SK-N-SH (cell line): ENCODE results near the gene SHLD1. TPM values are rescaled to one million over a fixed set of nuclear protein-coding genes. Genes with fewer than 3 reads are reported as not detected.

Experiments
- CTCF ChIA-PET: fragments of 300-600, 350-600 bp; formaldehyde crosslinking; extraction: SDS; loops from one replicate; lab custom pipeline; 2021; lab: Yijun Ruan, JAX
- POLR2A ChIA-PET: fragments of 350-600 bp; sonication (Branson Sonifier 250); formaldehyde crosslinking; extraction: SDS; loops from one replicate; lab custom pipeline; 2020; ENCODE audit warnings: antibody characterized with exemption, inconsistent platforms; lab: Yijun Ruan, JAX
- DNase-seq: peaks from one replicate; pipeline ENCODE4 v3.0.0; 2012
- H2AFZ ChIP-seq: fragments of 200-600 bp; sonication (generic); 2 replicates; pipeline ENCODE4 v1.8.1; 2016; ENCODE audit warnings: antibody characterized with exemption, mild to moderate bottlenecking, low read depth
- H3F3A ChIP-seq: fragments of 200-600 bp; sonication (generic); replicated peaks from 2 replicates; pipeline ENCODE3; 2016; ENCODE audit warnings: antibody characterized with exemption, mild to moderate bottlenecking; ENCODE audit not compliant: insufficient read depth
- H3K27ac ChIP-seq, 2 experiments: fragments of 200-500 bp in 1 of 2; fragments of 200-600 bp in 1 of 2; sonication (Bioruptor generic) in 1 of 2; sonication (generic), shearing (Covaris generic) in 1 of 2; 2 replicates each; pipeline versions ENCODE4 v1.5.1 to v1.6.1; 2014 to 2016; ENCODE audit warnings: low read depth in 2 of 2, inconsistent platforms in 1 of 2, low read length in 1 of 2, mild to moderate bottlenecking in 1 of 2, mixed read lengths in 1 of 2
- H3K27me3 ChIP-seq: fragments of 200-600 bp; sonication (generic), shearing (Covaris generic); 2 replicates; pipeline ENCODE4 v1.6.1; 2016; ENCODE audit warnings: mixed run types; ENCODE audit not compliant: insufficient read depth
- H3K36me3 ChIP-seq, 2 experiments: fragments of 200-500 bp in 1 of 2; fragments of 200-600 bp in 1 of 2; sonication (Bioruptor generic) in 1 of 2; sonication (generic) in 1 of 2; replicated peaks in 1 of 2; 2 replicates each; pipeline versions ENCODE3 to v1.5.1; 2014 to 2016; ENCODE audit warnings: low read length in 1 of 2, mild to moderate bottlenecking in 1 of 2; ENCODE audit not compliant: insufficient read depth in 2 of 2, control insufficient read depth in 1 of 2
- H3K4me1 ChIP-seq, 2 experiments: fragments of 200-500 bp in 1 of 2; fragments of 200-600 bp in 1 of 2; sonication (Bioruptor generic) in 1 of 2; sonication (generic), shearing (Covaris generic) in 1 of 2; 2 replicates each; pipeline versions ENCODE4 v1.5.1 to v1.6.1; 2014 to 2016; ENCODE audit warnings: low read depth in 1 of 2, low read length in 1 of 2, mixed run types in 1 of 2; ENCODE audit not compliant: insufficient read depth in 2 of 2, control insufficient read depth in 1 of 2
- H3K4me2 ChIP-seq: fragments of 200-600 bp; sonication (generic), shearing (Covaris generic); 2 replicates; pipeline ENCODE4 v1.6.1; 2017; ENCODE audit warnings: mixed run types
- H3K4me3 ChIP-seq, 2 experiments: fragments of 200-500 bp in 1 of 2; fragments of 200-600 bp in 1 of 2; sonication (Bioruptor generic) in 1 of 2; sonication (generic), shearing (Covaris generic) in 1 of 2; 2 replicates each; pipeline versions ENCODE4 v1.5.1 to v1.8.1; 2014 to 2016; ENCODE audit warnings: low read depth in 2 of 2, inconsistent platforms in 1 of 2, low read length in 1 of 2, mild to moderate bottlenecking in 1 of 2, mixed read lengths in 1 of 2, moderate library complexity in 1 of 2
- H3K79me2 ChIP-seq: fragments of 200-600 bp; sonication (generic); 2 replicates; pipeline ENCODE4 v1.8.1; 2017; ENCODE audit warnings: mild to moderate bottlenecking; ENCODE audit not compliant: insufficient read depth
- H3K9ac ChIP-seq: fragments of 200-600 bp; sonication (generic); 2 replicates; pipeline ENCODE4 v1.6.1; 2017; ENCODE audit warnings: mixed run types
- H3K9me2 ChIP-seq: fragments of 200-600 bp; sonication (generic); 2 replicates; pipeline ENCODE4 v1.6.1; 2017; ENCODE audit warnings: mixed run types
- H3K9me3 ChIP-seq: fragments of 200-600 bp; sonication (generic); 2 replicates; pipeline ENCODE4 v1.6.1; 2017; ENCODE audit warnings: mixed run types, mild to moderate bottlenecking, moderate library complexity
- H4K20me1 ChIP-seq: fragments of 200-600 bp; sonication (generic); 2 replicates; pipeline ENCODE4 v1.6.1; 2017; ENCODE audit warnings: mild to moderate bottlenecking, mixed run types; ENCODE audit not compliant: insufficient read depth
- EZH2phosphoT487 ChIP-seq: fragments of 200-600 bp; sonication (generic); IDR thresholded peaks from 2 replicates; pipeline ENCODE4 v1.6.1; 2017; ENCODE audit warnings: low read depth, mixed run types, mild to moderate bottlenecking, antibody characterized with exemption, moderate library complexity, borderline replicate concordance
- FOXJ3 ChIP-seq: sonication (generic); formaldehyde crosslinking; IDR thresholded peaks from 2 replicates; pipeline ENCODE4 v1.5.1; 2020; ENCODE audit warnings: mild to moderate bottlenecking, missing genetic modification reagents
- FOXM1 ChIP-seq: IDR thresholded peaks from 2 replicates; pipeline ENCODE4 v1.4.0; 2012; ENCODE audit warnings: low read depth, mild to moderate bottlenecking
- GABPA ChIP-seq: IDR thresholded peaks from 2 replicates; pipeline ENCODE4 v1.4.0; 2012; ENCODE audit warnings: low read depth, mild to moderate bottlenecking
- JUND ChIP-seq: IDR thresholded peaks from 2 replicates; pipeline ENCODE4 v1.4.0; 2012
- MEF2A ChIP-seq: IDR thresholded peaks from 2 replicates; pipeline ENCODE4 v1.4.0; 2012; ENCODE audit warnings: low read depth, borderline replicate concordance
- MXI1 ChIP-seq: IDR thresholded peaks from 2 replicates; pipeline ENCODE4 v1.6.1; 2012; ENCODE audit warnings: mild to moderate bottlenecking, low read depth, low read length, improper control_type of control experiment
- NRF1 ChIP-seq: IDR thresholded peaks from 2 replicates; pipeline ENCODE4 v1.6.1; 2012; ENCODE audit warnings: low read depth, mild to moderate bottlenecking, low read length
- POLR2AphosphoS5 ChIP-seq: IDR thresholded peaks from 2 replicates; pipeline ENCODE4 v1.6.1; 2012; ENCODE audit warnings: low read depth, low read length
- RCOR1 ChIP-seq: fragments of 150-350 bp; IDR thresholded peaks from 2 replicates; pipeline ENCODE4 v1.6.1; 2017; ENCODE audit warnings: antibody characterized with exemption, low read length
- RFX5 ChIP-seq: IDR thresholded peaks from 2 replicates; pipeline ENCODE4 v1.6.1; 2012; ENCODE audit warnings: mild to moderate bottlenecking, improper control_type of control experiment, low read length
- SIN3A ChIP-seq: IDR thresholded peaks from 2 replicates; pipeline ENCODE4 v1.6.1; 2012; ENCODE audit warnings: low read depth, mild to moderate bottlenecking, low read length, moderate library complexity, borderline replicate concordance
- TAF1 ChIP-seq: IDR thresholded peaks from 2 replicates; pipeline ENCODE4 v1.6.1; 2012; ENCODE audit warnings: low read depth, mild to moderate bottlenecking, low read length, moderate library complexity, borderline replicate concordance
- TCF12 ChIP-seq: IDR thresholded peaks from 2 replicates; pipeline ENCODE4 v1.4.0; 2012
- TEAD4 ChIP-seq: IDR thresholded peaks from 2 replicates; pipeline ENCODE4 v1.4.0; 2012; ENCODE audit warnings: mild to moderate bottlenecking, borderline replicate concordance; ENCODE audit not compliant: insufficient read depth
- WGBS: methylation state at CpG from one replicate; pipeline ENCODE4 v1.1.6; 2017; ENCODE audit warnings: low lambda C conversion rate; 5-methylcytosine and 5-hydroxymethylcytosine counted together
- polyA plus RNA-seq, 3 experiments: library from polyadenylated mRNA; depleted of rRNA; stranded (reverse); fragments of >200 nt; gene quantifications; 2 replicates each; pipeline ENCODE4 v1.2.3, GENCODE V29; 2012
- TF ChIP-seq, protein P1 (sequence below): IDR thresholded peaks from 2 replicates; pipeline ENCODE4; 2012
- TF ChIP-seq, protein P2 (sequence below): IDR thresholded peaks from 2 replicates; pipeline ENCODE4 v1.4.0; 2012; ENCODE audit warnings: low read depth
- TF ChIP-seq, protein P3 (sequence below): IDR thresholded peaks from 2 replicates; pipeline ENCODE4 v1.4.0; 2012; ENCODE audit warnings: low read depth, borderline replicate concordance
- TF ChIP-seq, protein P4 (sequence below): IDR thresholded peaks from 2 replicates; pipeline ENCODE4 v1.6.1; 2012; ENCODE audit warnings: mild to moderate bottlenecking, low read depth, low read length, moderate library complexity
- TF ChIP-seq, protein P5 (sequence below): fragments of 200-600 bp; sonication (generic); IDR thresholded peaks from 2 replicates; pipeline ENCODE4 v1.6.1; 2017; ENCODE audit warnings: antibody characterized with exemption, mild to moderate bottlenecking, moderate library complexity

SHLD1 gene
- polyA plus RNA-seq, 1 of the 3 experiments (the other 2 are of a cell fraction): 4.5 TPM

DNA sequence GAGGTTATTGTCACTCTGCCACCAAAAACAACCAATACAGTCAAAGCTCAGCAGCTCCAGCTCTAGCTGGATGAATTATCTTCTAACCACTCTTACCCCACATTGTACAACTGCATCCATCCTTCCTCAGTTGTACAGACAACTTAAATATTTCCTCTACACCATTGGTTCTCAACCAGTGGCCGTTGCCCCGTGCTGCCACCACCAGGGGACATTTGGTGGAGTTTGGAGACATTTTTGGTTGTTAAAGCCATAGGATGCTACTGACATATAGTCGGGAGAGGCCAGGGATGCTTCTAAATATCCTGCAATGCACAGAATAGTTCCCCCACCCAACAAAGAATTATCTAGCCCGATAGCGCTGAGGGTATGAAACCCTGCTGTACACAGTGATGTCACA, 59.3 kb downstream of the SHLD1 start:
- no peaks in the 10 kb centered on the region for H3K36me3 ChIP-seq
- H3F3A ChIP-seq: no peaks in the 10 kb centered on the region
- WGBS: 80% methylated on average over 5 of the region's 5 CpGs
- H2AFZ ChIP-seq: no peak overlapping the region
- no peaks in the 10 kb centered on the region for H3K79me2 ChIP-seq
- H3K9ac ChIP-seq: no peak overlapping the region
- no peak overlapping the region for H3K27ac ChIP-seq
- no peak for DNase-seq
- H3K27me3 ChIP-seq: no peaks in the 10 kb centered on the region
- no peaks in the 10 kb centered on the region for H3K9me3 ChIP-seq
- CTCF ChIA-PET: interaction anchor here (0.8 to 1.6 kb wide), 5 partner anchors 8 to 279 kb away, joined by 3 to 7 read pairs (median 3); no protein-coding TSS in a partner anchor
- TF ChIP-seq NRF1 (no peak), EZH2phosphoT487 (no peak), TAF1 (no peak), JUND (no peak), MEF2A (no peak), TCF12 (no peak), FOXM1 (no peak), RCOR1 (no peak), RFX5 (no peak), POLR2AphosphoS5 (no peak), SIN3A (no peak), MXI1 (no peak), GABPA (no peak), FOXJ3 (no peak), TEAD4 (no peak)
- TF ChIP-seq, protein P1, sequence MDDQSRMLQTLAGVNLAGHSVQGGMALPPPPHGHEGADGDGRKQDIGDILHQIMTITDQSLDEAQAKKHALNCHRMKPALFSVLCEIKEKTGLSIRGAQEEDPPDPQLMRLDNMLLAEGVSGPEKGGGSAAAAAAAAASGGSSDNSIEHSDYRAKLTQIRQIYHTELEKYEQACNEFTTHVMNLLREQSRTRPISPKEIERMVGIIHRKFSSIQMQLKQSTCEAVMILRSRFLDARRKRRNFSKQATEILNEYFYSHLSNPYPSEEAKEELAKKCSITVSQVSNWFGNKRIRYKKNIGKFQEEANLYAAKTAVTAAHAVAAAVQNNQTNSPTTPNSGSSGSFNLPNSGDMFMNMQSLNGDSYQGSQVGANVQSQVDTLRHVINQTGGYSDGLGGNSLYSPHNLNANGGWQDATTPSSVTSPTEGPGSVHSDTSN: no peak
- TF ChIP-seq, protein P2, sequence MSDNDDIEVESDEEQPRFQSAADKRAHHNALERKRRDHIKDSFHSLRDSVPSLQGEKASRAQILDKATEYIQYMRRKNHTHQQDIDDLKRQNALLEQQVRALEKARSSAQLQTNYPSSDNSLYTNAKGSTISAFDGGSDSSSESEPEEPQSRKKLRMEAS: no peak
- TF ChIP-seq, protein P3, sequence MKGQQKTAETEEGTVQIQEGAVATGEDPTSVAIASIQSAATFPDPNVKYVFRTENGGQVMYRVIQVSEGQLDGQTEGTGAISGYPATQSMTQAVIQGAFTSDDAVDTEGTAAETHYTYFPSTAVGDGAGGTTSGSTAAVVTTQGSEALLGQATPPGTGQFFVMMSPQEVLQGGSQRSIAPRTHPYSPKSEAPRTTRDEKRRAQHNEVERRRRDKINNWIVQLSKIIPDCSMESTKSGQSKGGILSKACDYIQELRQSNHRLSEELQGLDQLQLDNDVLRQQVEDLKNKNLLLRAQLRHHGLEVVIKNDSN: no peak
- TF ChIP-seq, protein P4, sequence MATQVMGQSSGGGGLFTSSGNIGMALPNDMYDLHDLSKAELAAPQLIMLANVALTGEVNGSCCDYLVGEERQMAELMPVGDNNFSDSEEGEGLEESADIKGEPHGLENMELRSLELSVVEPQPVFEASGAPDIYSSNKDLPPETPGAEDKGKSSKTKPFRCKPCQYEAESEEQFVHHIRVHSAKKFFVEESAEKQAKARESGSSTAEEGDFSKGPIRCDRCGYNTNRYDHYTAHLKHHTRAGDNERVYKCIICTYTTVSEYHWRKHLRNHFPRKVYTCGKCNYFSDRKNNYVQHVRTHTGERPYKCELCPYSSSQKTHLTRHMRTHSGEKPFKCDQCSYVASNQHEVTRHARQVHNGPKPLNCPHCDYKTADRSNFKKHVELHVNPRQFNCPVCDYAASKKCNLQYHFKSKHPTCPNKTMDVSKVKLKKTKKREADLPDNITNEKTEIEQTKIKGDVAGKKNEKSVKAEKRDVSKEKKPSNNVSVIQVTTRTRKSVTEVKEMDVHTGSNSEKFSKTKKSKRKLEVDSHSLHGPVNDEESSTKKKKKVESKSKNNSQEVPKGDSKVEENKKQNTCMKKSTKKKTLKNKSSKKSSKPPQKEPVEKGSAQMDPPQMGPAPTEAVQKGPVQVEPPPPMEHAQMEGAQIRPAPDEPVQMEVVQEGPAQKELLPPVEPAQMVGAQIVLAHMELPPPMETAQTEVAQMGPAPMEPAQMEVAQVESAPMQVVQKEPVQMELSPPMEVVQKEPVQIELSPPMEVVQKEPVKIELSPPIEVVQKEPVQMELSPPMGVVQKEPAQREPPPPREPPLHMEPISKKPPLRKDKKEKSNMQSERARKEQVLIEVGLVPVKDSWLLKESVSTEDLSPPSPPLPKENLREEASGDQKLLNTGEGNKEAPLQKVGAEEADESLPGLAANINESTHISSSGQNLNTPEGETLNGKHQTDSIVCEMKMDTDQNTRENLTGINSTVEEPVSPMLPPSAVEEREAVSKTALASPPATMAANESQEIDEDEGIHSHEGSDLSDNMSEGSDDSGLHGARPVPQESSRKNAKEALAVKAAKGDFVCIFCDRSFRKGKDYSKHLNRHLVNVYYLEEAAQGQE: no peak
- TF ChIP-seq, protein P5, sequence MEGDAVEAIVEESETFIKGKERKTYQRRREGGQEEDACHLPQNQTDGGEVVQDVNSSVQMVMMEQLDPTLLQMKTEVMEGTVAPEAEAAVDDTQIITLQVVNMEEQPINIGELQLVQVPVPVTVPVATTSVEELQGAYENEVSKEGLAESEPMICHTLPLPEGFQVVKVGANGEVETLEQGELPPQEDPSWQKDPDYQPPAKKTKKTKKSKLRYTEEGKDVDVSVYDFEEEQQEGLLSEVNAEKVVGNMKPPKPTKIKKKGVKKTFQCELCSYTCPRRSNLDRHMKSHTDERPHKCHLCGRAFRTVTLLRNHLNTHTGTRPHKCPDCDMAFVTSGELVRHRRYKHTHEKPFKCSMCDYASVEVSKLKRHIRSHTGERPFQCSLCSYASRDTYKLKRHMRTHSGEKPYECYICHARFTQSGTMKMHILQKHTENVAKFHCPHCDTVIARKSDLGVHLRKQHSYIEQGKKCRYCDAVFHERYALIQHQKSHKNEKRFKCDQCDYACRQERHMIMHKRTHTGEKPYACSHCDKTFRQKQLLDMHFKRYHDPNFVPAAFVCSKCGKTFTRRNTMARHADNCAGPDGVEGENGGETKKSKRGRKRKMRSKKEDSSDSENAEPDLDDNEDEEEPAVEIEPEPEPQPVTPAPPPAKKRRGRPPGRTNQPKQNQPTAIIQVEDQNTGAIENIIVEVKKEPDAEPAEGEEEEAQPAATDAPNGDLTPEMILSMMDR: no peak
- H3K9me2 ChIP-seq: no peaks in the 10 kb centered on the region
- POLR2A ChIA-PET: no interaction called here
- H3K4me3 ChIP-seq: no peak overlapping the region
- peaks cover 0 to 6% of the 10 kb centered on the region in 2 experiments; a peak in 2 of 4 replicates for H3K4me1 ChIP-seq
- H4K20me1 ChIP-seq: no peaks in the 10 kb centered on the region
- H3K4me2 ChIP-seq: no peak overlapping the region
